Duodenal mucosa (tissue), 2 donors: ENCODE measurements around the gene TMEM107.

Experiments used
- H3K27ac ChIP-seq: one replicate; pipeline ENCODE4 v1.7.0; 2013; ENCODE audit warnings: low read depth, low read length
- H3K27me3 ChIP-seq, 2 donors: one replicate each; pipeline ENCODE4 v1.7.0; 2013; ENCODE audit warnings: low read length in 2 of 2, control low read depth in 1 of 2; ENCODE audit not compliant: insufficient read depth in 2 of 2, control insufficient read depth in 1 of 2
- H3K36me3 ChIP-seq, 2 donors: one replicate each; pipeline ENCODE4 v1.7.0; 2013; ENCODE audit warnings: low read length in 2 of 2, control low read depth in 1 of 2; ENCODE audit not compliant: insufficient read depth in 2 of 2, control insufficient read depth in 1 of 2
- H3K4me1 ChIP-seq, 2 donors: one replicate each; pipeline ENCODE4 v1.7.0; 2013; ENCODE audit warnings: low read length in 2 of 2, control low read depth in 1 of 2; ENCODE audit not compliant: insufficient read depth in 2 of 2, control insufficient read depth in 1 of 2
- H3K4me3 ChIP-seq, 2 donors: one replicate each; pipeline ENCODE4 v1.7.0; 2013; ENCODE audit warnings: low read length in 2 of 2, low read depth in 1 of 2
- H3K9ac ChIP-seq, 2 donors: one replicate each; pipeline ENCODE4 v1.7.0; 2013; ENCODE audit warnings: low read length in 2 of 2, low read depth in 1 of 2
- H3K9me3 ChIP-seq, 2 donors: one replicate each; pipeline ENCODE4 v1.7.0; 2013; ENCODE audit warnings: low read length in 2 of 2, control low read depth in 1 of 2; ENCODE audit not compliant: control insufficient read depth in 1 of 2

TMEM107 gene

GRCh38 chr17:8154608-8155155, 21.5 kb downstream of the TMEM107 start:
- peaks cover 13% of the 10 kb centered on the region in 2 donors for H3K36me3 ChIP-seq
- peak overlapping the region; percentile 100 for H3K9ac ChIP-seq
- H3K4me3 ChIP-seq: peak overlapping the region; percentile 81 to 96
- peaks cover 50 to 56% of the 10 kb centered on the region in 2 donors for H3K4me1 ChIP-seq
- no peaks in the 10 kb centered on the region for H3K27me3 ChIP-seq
- H3K27ac ChIP-seq: peak overlapping the region; percentile 98
- no peaks in the 10 kb centered on the region for H3K9me3 ChIP-seq

DNA sequence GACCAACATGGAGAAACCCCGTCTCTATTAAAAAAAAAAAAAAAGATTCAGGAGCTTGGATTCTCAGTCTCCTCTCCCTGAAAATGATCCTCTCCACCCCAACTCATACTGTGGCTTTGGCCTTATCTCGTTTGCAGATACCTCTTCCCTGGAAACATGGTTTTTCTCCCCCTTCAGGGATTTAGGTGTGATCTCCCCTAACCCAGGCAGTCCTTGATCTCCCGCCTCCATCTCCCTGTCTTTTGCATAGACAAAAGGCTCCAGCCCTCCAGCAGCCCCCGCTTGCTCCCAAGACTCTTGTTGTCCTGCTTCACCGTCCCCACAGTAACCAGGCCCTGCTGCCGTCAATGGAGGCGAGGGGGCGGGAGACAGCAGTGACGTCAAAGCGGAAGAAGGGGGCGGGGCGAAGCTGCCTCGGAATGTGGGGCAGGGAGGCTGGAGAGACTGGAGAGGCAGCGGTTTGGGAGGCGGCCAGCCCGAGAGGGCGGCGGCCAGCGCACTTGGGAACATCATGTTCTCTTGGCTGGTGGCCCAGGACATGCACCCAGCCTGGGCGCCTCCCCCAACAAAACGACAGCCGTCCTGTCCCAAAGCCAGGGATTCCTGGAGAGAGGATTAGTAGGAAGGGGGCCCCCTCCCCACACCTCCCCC, 22.1 kb downstream of the TMEM107 start:
- Histone ChIP-seq H3K9me3 (no peaks in the 10 kb centered on the region), H3K4me3 (peak overlapping the region; percentile 81 to 96), H3K27me3 (no peaks in the 10 kb centered on the region), H3K36me3 (peaks cover 14 to 15% of the 10 kb centered on the region in 2 donors), H3K9ac (peak overlapping the region; percentile 100), H3K27ac (peak overlapping the region; percentile 98), H3K4me1 (peaks cover 44 to 56% of the 10 kb centered on the region in 2 donors)

GRCh38 chr17:8153525-8153956, 22.6 kb downstream of the TMEM107 start:
- peaks cover 17 to 18% of the 10 kb centered on the region in 2 donors for H3K36me3 ChIP-seq
- peak overlapping the region; percentile 68 to 82 for H3K4me3 ChIP-seq
- H3K4me1 ChIP-seq: peaks cover 43 to 55% of the 10 kb centered on the region in 2 donors
- H3K27me3 ChIP-seq: no peaks in the 10 kb centered on the region
- H3K9me3 ChIP-seq: no peaks in the 10 kb centered on the region
- H3K9ac ChIP-seq: peak overlapping the region; percentile 99 to 100
- peak overlapping the region; percentile 98 for H3K27ac ChIP-seq

GRCh38 chr17:8153031-8153451, 23.1 kb downstream of the TMEM107 start:
- H3K4me1 ChIP-seq: peaks cover 41 to 52% of the 10 kb centered on the region in 2 donors
- H3K9ac ChIP-seq: peak overlapping the region; percentile 99 to 100
- peak overlapping the region; percentile 53 to 82 for H3K4me3 ChIP-seq
- H3K27me3 ChIP-seq: no peaks in the 10 kb centered on the region
- no peaks in the 10 kb centered on the region for H3K9me3 ChIP-seq
- H3K36me3 ChIP-seq: peaks cover 22 to 23% of the 10 kb centered on the region in 2 donors
- peak overlapping the region; percentile 98 for H3K27ac ChIP-seq

DNA sequence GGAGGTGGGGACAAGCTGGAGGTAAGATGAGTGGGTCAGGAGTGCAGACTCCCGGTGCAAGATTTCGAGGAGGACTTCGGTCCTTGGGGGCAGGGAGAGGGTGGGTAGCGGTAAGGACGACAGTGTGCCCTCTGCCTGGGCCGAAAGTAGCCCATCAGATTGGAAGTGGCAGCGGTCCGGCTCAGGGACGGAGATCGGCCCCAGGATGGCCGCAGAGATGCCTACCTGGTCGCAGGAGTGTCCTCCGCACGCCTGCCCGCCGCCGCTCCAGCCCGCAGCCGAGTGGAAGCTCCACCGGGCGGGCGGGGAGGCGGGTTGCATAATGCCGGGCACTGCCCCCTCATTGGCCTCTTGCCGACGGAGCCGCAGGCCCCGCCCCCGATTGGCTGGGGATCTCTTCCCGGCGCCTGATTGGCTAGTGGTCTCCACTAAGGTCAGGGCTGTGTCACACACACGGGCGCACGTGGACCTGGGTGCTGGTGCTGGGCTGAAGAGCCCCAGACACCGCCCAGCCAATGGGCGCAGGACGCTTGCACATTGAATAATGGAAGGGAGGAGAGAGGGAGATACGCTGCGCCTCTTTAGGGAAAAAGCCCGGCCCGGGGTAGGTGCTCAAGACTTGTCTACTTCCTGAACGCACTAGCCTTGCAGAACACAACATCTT, 23.9 kb downstream of the TMEM107 start, which contains the start of gene PER1:
Gene PER1 (minus strand): TSS at position 293 of the 664 bp plus-strand sequence. CDS start 1,698 bp downstream, outside the sequence.
- no peaks in the 10 kb centered on the region for H3K9me3 ChIP-seq
- H3K36me3 ChIP-seq: peaks cover 29 to 31% of the 10 kb centered on the region in 2 donors
- peak within 1 kb of the TSS; percentile 98 for H3K27ac ChIP-seq
- peaks cover 41 to 52% of the 10 kb centered on the region in 2 donors for H3K4me1 ChIP-seq
- H3K9ac ChIP-seq: peak within 1 kb of the TSS; percentile 99 to 100
- no peaks in the 10 kb centered on the region for H3K27me3 ChIP-seq
- H3K4me3 ChIP-seq: peak within 1 kb of the TSS; percentile 82 to 87

DNA sequence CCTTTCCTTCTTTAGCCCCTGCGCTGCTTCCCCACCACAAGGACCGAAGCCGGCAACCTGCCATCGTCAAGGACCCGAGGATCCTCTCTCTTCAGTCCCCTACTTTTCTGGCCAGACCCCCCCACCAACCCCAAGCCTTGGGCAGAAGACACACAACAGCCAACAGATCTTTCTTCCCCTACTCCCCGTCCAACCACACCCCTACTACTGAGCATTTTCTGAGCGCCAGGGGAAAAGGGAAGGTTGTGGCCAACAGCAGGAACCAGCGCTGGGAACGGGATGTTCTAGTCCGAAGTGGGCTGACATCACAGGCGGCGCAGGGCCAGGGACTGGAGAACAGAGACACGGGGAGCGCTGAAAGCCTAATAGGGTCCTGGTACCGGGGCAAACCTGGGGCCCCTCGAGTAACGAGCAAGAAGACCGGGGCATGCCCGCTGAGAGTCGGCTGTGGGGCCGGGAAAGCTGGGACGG, 24.5 kb downstream of the TMEM107 start:
- Histone ChIP-seq H3K27me3 (no peaks in the 10 kb centered on the region), H3K9ac (peak overlapping the region; percentile 99 to 100), H3K4me1 (peaks cover 41 to 46% of the 10 kb centered on the region in 2 donors), H3K9me3 (no peaks in the 10 kb centered on the region), H3K36me3 (peaks cover 33 to 37% of the 10 kb centered on the region in 2 donors), H3K4me3 (peak overlapping the region; percentile 82 to 87), H3K27ac (peak overlapping the region; percentile 98)

- no peaks in the 10 kb centered on the region for H3K27me3 ChIP-seq
- peak overlapping the region; percentile 98 for H3K27ac ChIP-seq
- H3K4me1 ChIP-seq: peaks cover 41 to 46% of the 10 kb centered on the region in 2 donors
- H3K9ac ChIP-seq: peak overlapping the region; percentile 99 to 100
- H3K9me3 ChIP-seq: no peaks in the 10 kb centered on the region
- peak overlapping the region; percentile 82 to 87 for H3K4me3 ChIP-seq
- peaks cover 38 to 42% of the 10 kb centered on the region in 2 donors for H3K36me3 ChIP-seq
Measured at GRCh38 chr17:8151120-8151640, 25.0 kb downstream of the TMEM107 start.

GRCh38 chr17:8150194-8151119, 25.7 kb downstream of the TMEM107 start:
- Histone ChIP-seq H3K9me3 (no peaks in the 10 kb centered on the region), H3K4me1 (peaks cover 39 to 42% of the 10 kb centered on the region in 2 donors), H3K9ac (peak overlapping the region; percentile 59 to 100), H3K4me3 (peak overlapping the region; percentile 82 to 87), H3K27ac (peak overlapping the region; percentile 98), H3K36me3 (peaks cover 45 to 49% of the 10 kb centered on the region in 2 donors), H3K27me3 (no peaks in the 10 kb centered on the region)
